ENCODE results near the gene FSTL4.

- no peak for TF ChIP-seq CTCF (optimal IDR thresholded peaks at IDR 0.05 in 1 of 3, IDR thresholded peaks at IDR 0.05 in 1 of 3, conservative IDR thresholded peaks at IDR 0.05 in 1 of 3; ENCODE audit: extremely low read depth in 1 of 3, insufficient read depth in 2 of 3, low read length in 3 of 3)
- no peak for TF ChIP-seq EZH2 (IDR thresholded peaks at IDR 0.05; ENCODE audit: low read length)
Measured at GRCh38 chr5:133393776-133394476, 218.4 kb downstream of the FSTL4 start.

Measured in keratinocyte (primary cell).